ENCODE results near the gene BCAS3.

Gene BCAS3

DNA sequence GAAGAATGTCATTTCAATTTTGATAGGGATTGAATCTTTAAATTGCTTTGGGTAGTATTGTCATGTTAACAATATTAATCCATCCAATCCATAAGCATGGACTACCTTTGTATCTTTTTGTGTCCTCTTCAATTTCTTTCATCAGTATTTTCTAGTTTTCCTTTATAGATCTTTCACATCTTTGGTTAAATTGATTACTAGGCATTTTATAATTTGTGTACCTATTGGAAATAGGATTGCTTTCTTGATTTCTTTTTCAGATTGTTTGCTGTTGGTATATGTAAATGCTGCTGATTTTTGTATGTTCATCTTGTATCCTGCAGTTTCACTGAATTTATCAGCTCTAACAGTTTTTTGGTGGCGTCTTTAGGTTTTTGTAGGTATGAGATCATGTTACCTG lies 24.1 kb upstream of the BCAS3 start:
- Histone ChIP-seq H3K9me3 (ENCODE audit: severe bottlenecking) (no peaks in the 10 kb centered on the region), H3K36me3 (ENCODE audit: low read depth) (peaks cover 9% of the 10 kb centered on the region), H3K4me1 (ENCODE audit: insufficient read depth, poor library complexity, severe bottlenecking) (no peaks in the 10 kb centered on the region), H3K27me3 (ENCODE audit: insufficient read depth, poor library complexity, severe bottlenecking) (no peaks in the 10 kb centered on the region), H3K4me3 (ENCODE audit: severe bottlenecking) (no peak overlapping the region), H3K27ac (ENCODE audit: poor library complexity, severe bottlenecking) (no peak overlapping the region)
- ATAC-seq (ENCODE audit: low read depth) (no peak), DNase-seq (ENCODE audit: low spot score) (no peak)
- TF ChIP-seq, protein P1, sequence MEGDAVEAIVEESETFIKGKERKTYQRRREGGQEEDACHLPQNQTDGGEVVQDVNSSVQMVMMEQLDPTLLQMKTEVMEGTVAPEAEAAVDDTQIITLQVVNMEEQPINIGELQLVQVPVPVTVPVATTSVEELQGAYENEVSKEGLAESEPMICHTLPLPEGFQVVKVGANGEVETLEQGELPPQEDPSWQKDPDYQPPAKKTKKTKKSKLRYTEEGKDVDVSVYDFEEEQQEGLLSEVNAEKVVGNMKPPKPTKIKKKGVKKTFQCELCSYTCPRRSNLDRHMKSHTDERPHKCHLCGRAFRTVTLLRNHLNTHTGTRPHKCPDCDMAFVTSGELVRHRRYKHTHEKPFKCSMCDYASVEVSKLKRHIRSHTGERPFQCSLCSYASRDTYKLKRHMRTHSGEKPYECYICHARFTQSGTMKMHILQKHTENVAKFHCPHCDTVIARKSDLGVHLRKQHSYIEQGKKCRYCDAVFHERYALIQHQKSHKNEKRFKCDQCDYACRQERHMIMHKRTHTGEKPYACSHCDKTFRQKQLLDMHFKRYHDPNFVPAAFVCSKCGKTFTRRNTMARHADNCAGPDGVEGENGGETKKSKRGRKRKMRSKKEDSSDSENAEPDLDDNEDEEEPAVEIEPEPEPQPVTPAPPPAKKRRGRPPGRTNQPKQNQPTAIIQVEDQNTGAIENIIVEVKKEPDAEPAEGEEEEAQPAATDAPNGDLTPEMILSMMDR (IDR thresholded peaks at IDR 0.05; ENCODE audit: poor library complexity, severe bottlenecking), result no peak

- Histone ChIP-seq H3K27me3 (ENCODE audit: insufficient read depth, poor library complexity, severe bottlenecking) (no peaks in the 10 kb centered on the region), H3K27ac (ENCODE audit: poor library complexity, severe bottlenecking) (no peak overlapping the region), H3K4me1 (ENCODE audit: insufficient read depth, poor library complexity, severe bottlenecking) (no peaks in the 10 kb centered on the region), H3K4me3 (ENCODE audit: severe bottlenecking) (no peak overlapping the region), H3K9me3 (ENCODE audit: severe bottlenecking) (no peaks in the 10 kb centered on the region), H3K36me3 (ENCODE audit: low read depth) (peaks cover 17% of the 10 kb centered on the region; the same call in 1 of the 2 replicates)
- DNase-seq (ENCODE audit: low spot score) (no peak), ATAC-seq (ENCODE audit: low read depth) (no peak)
- TF ChIP-seq, protein P1 (IDR thresholded peaks at IDR 0.05; ENCODE audit: poor library complexity, severe bottlenecking), result no peak
Observed at GRCh38 chr17:60656499-60656898, 21.2 kb upstream of the BCAS3 start.

DNA sequence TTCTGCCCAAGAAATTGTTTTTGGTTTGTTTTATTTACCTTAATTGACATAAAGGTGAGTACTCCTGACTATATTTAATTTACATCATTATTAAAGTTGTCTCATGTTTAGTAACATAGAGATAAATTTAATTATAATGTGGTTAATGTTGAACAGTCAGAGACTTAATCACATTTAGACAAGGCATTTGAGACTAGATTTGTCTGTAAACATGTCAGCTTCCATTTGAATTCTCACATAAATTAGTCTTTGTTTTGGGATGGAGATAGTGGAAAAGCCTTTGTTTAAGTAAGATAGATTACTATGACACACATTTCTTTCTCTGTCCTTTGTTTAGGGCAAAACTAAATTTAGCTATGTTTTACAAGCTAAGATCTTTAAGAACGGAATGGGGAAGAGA lies 18.5 kb upstream of the BCAS3 start:
- DNase-seq (ENCODE audit: low spot score) (no peak), ATAC-seq (ENCODE audit: low read depth) (no peak)
- TF ChIP-seq, protein P1 (IDR thresholded peaks at IDR 0.05; ENCODE audit: poor library complexity, severe bottlenecking), result no peak
- Histone ChIP-seq H3K27me3 (ENCODE audit: insufficient read depth, poor library complexity, severe bottlenecking) (no peaks in the 10 kb centered on the region), H3K4me3 (ENCODE audit: severe bottlenecking) (no peak overlapping the region), H3K36me3 (ENCODE audit: low read depth) (peaks cover 28% of the 10 kb centered on the region), H3K9me3 (ENCODE audit: severe bottlenecking) (no peaks in the 10 kb centered on the region), H3K27ac (ENCODE audit: poor library complexity, severe bottlenecking) (no peak overlapping the region), H3K4me1 (ENCODE audit: insufficient read depth, poor library complexity, severe bottlenecking) (no peaks in the 10 kb centered on the region)

GRCh38 chr17:60661489-60661888 lies 16.2 kb upstream of the BCAS3 start:
- Histone ChIP-seq H3K4me1 (ENCODE audit: insufficient read depth, poor library complexity, severe bottlenecking) (no peaks in the 10 kb centered on the region), H3K27ac (ENCODE audit: poor library complexity, severe bottlenecking) (no peak overlapping the region), H3K4me3 (ENCODE audit: severe bottlenecking) (no peak overlapping the region), H3K27me3 (ENCODE audit: insufficient read depth, poor library complexity, severe bottlenecking) (no peaks in the 10 kb centered on the region), H3K36me3 (ENCODE audit: low read depth) (peaks cover 27% of the 10 kb centered on the region), H3K9me3 (ENCODE audit: severe bottlenecking) (no peaks in the 10 kb centered on the region)
- TF ChIP-seq, protein P1 (IDR thresholded peaks at IDR 0.05; ENCODE audit: poor library complexity, severe bottlenecking), result no peak
- DNase-seq (ENCODE audit: low spot score) (no peak), ATAC-seq (ENCODE audit: low read depth) (no peak)

DNA sequence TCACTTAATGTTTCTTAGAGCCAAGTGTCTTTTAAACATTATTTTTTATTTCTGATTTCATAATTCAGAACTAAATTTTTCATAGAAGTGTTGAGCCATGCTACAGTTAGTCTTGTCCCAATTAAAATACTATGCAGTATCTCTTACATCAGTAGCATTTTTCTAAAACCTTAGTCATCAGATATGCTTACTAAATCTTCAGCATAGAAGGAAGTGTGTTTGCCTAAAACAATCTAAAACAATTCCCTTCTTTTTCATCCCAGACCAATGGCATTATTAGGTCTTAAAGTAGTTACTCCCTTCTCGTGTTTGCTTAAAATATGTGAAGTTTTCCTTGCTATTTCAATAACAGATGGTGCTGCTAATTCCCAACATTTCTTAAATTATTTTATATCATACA lies 13.6 kb upstream of the BCAS3 start:
- H3K27me3 ChIP-seq (ENCODE audit: insufficient read depth, poor library complexity, severe bottlenecking), result no peaks in the 10 kb centered on the region
- no peak for DNase-seq (ENCODE audit: low spot score)
- H3K9me3 ChIP-seq (ENCODE audit: severe bottlenecking), result no peaks in the 10 kb centered on the region
- H3K27ac ChIP-seq (ENCODE audit: poor library complexity, severe bottlenecking), result no peak overlapping the region
- peaks cover 17% of the 10 kb centered on the region; the same call in 1 of the 2 replicates for H3K36me3 ChIP-seq (ENCODE audit: low read depth)
- no peak for ATAC-seq (ENCODE audit: low read depth)
- TF ChIP-seq, protein P1 (IDR thresholded peaks at IDR 0.05; ENCODE audit: poor library complexity, severe bottlenecking), result no peak
- no peak overlapping the region for H3K4me3 ChIP-seq (ENCODE audit: severe bottlenecking)
- H3K4me1 ChIP-seq (ENCODE audit: insufficient read depth, poor library complexity, severe bottlenecking), result no peaks in the 10 kb centered on the region

All from RWPE2 (cell line).